HG02571 (cell line): ENCODE results near the gene CHCHD3.

Experiments
- ATAC-seq: cut with Tn5 transposase; IDR thresholded peaks from one replicate; pipeline ENCODE4 v1.9.1; 2021; ENCODE audit warnings: mild to moderate bottlenecking, moderate library complexity; ENCODE audit not compliant: unreplicated experiment

The CHCHD3 gene

GRCh38 chr7:133081599-133082389, at the start of gene CHCHD3:
Gene CHCHD3, minus strand, starts transcription at chr7:133082090. Its CDS starts 153 bp downstream, at chr7:133081937.
- peak; percentile 100 for ATAC-seq

GRCh38 chr7:133130166-133130565, 48.3 kb upstream of the CHCHD3 start:
- ATAC-seq = no peak

- no peak for ATAC-seq
Measured at GRCh38 chr7:133126422-133126821, 44.5 kb upstream of the CHCHD3 start.

GRCh38 chr7:133124974-133125373, 43.1 kb upstream of the CHCHD3 start:
- ATAC-seq = no peak

GRCh38 chr7:133121175-133121844, 39.4 kb upstream of the CHCHD3 start:
- ATAC-seq = no peak

- ATAC-seq = no peak
Measured at GRCh38 chr7:133119067-133119466, 37.2 kb upstream of the CHCHD3 start.

GRCh38 chr7:133118261-133118660, 36.4 kb upstream of the CHCHD3 start:
- ATAC-seq = no peak

GRCh38 chr7:133117452-133117851, 35.6 kb upstream of the CHCHD3 start:
- no peak for ATAC-seq

- ATAC-seq = no peak
Measured at GRCh38 chr7:133115596-133115995, 33.7 kb upstream of the CHCHD3 start.

GRCh38 chr7:133114519-133114918, 32.6 kb upstream of the CHCHD3 start:
- ATAC-seq = no peak

- no peak for ATAC-seq
Measured at GRCh38 chr7:133112976-133113375, 31.1 kb upstream of the CHCHD3 start.

- no peak for ATAC-seq
Measured at GRCh38 chr7:133112335-133112734, 30.4 kb upstream of the CHCHD3 start.

- ATAC-seq = no peak
Measured at GRCh38 chr7:133110312-133110711, 28.4 kb upstream of the CHCHD3 start.

- ATAC-seq = no peak
Measured at GRCh38 chr7:133109816-133110215, 27.9 kb upstream of the CHCHD3 start.

- no peak for ATAC-seq
Measured at GRCh38 chr7:133108023-133108422, 26.1 kb upstream of the CHCHD3 start.

GRCh38 chr7:133102276-133103060, 20.6 kb upstream of the CHCHD3 start:
- ATAC-seq = no peak

- ATAC-seq = no peak
Measured at GRCh38 chr7:133099633-133100286, 17.9 kb upstream of the CHCHD3 start.

- ATAC-seq = no peak
Measured at GRCh38 chr7:133095119-133095671, 13.3 kb upstream of the CHCHD3 start.

- ATAC-seq = no peak
Measured at GRCh38 chr7:133091943-133092464, 10.1 kb upstream of the CHCHD3 start.

- no peak for ATAC-seq
Measured at GRCh38 chr7:133082390-133082766, 488 bp upstream of the CHCHD3 start.
